CD14-positive monocyte (primary cell): ENCODE measurements around the gene PPP1R15A. TPM values are rescaled to one million over a fixed set of nuclear protein-coding genes. Genes with fewer than 3 reads are reported as not detected.
"Not testable (repeated sequence)": the region's sequence is repeated elsewhere in the genome, so short reads cannot be mapped to it uniquely, and the experiment has no call there.

Experiments used
- DNase-seq, 3 donors: peaks; one replicate each; pipeline ENCODE4 v3.0.0-alpha.2; 2011 to 2022
- H2AFZ ChIP-seq: 2 replicates; pipeline ENCODE4 v1.6.0; 2012; ENCODE audit warnings: mild to moderate bottlenecking, low read depth, low read length, inconsistent platforms; ENCODE audit not compliant: insufficient read depth, poor library complexity, severe bottlenecking
- H3K27ac ChIP-seq, 2 donors: 1 replicate in 1 of 2; 2 replicates in 1 of 2; pipeline ENCODE4 v1.5.1; 2012 to 2013; ENCODE audit warnings: low read length in 2 of 2, control low read depth in 1 of 2, inconsistent platforms in 1 of 2, low read depth in 1 of 2, mild to moderate bottlenecking in 1 of 2
- H3K27me3 ChIP-seq, 2 donors: one replicate each; pipeline versions ENCODE4 v1.6.0 to v1.6.1; 2011 to 2013; ENCODE audit warnings: low read length in 2 of 2; ENCODE audit not compliant: control insufficient read depth in 2 of 2, insufficient read depth in 2 of 2
- H3K36me3 ChIP-seq, 2 donors: replicated peaks in 1 of 2; 1 replicate in 1 of 2; 2 replicates in 1 of 2; pipeline versions ENCODE4 v1.5.1 to v1.6.1; 2012 to 2013; ENCODE audit warnings: low read length in 2 of 2, control low read depth in 1 of 2, inconsistent platforms in 1 of 2, mild to moderate bottlenecking in 1 of 2; ENCODE audit not compliant: insufficient read depth in 2 of 2, control insufficient read depth in 1 of 2
- H3K4me1 ChIP-seq, 2 donors: 1 replicate in 1 of 2; 2 replicates in 1 of 2; pipeline versions ENCODE4 v1.5.1 to v1.6.1; 2012 to 2013; ENCODE audit warnings: low read length in 2 of 2, control low read depth in 1 of 2, inconsistent platforms in 1 of 2, mild to moderate bottlenecking in 1 of 2, moderate library complexity in 1 of 2; ENCODE audit not compliant: insufficient read depth in 2 of 2, control insufficient read depth in 1 of 2
- H3K4me2 ChIP-seq: replicated peaks from 2 replicates; pipeline ENCODE3; 2012; ENCODE audit warnings: low read length, moderate library complexity, mild to moderate bottlenecking; ENCODE audit not compliant: poor library complexity, severe bottlenecking; ENCODE audit errors: extremely low read depth
- H3K4me3 ChIP-seq, 3 experiments: fragments of 200-600 bp in 1 of 3; sonication (generic) in 1 of 3; replicated peaks in 1 of 3; 1 replicate in 2 of 3; 2 replicates in 1 of 3; pipeline ENCODE4 v1.5.1; 2011 to 2013; ENCODE audit warnings: low read length in 3 of 3, mild to moderate bottlenecking in 3 of 3, control low read depth in 2 of 3, low read depth in 2 of 3, inconsistent platforms in 1 of 3, moderate library complexity in 1 of 3
- H3K79me2 ChIP-seq: 2 replicates; pipeline ENCODE4 v1.6.0; 2012; ENCODE audit warnings: mild to moderate bottlenecking, control low read depth, inconsistent platforms, low read length, moderate library complexity; ENCODE audit not compliant: insufficient read depth
- H3K9ac ChIP-seq: 2 replicates; pipeline ENCODE4 v1.6.0; 2017; ENCODE audit warnings: low read length, mild to moderate bottlenecking; ENCODE audit not compliant: insufficient read depth, poor library complexity, severe bottlenecking
- H3K9me3 ChIP-seq, 2 donors: replicated peaks in 1 of 2; 1 replicate in 1 of 2; 2 replicates in 1 of 2; pipeline versions ENCODE4 v1.5.1 to v1.6.1; 2012 to 2013; ENCODE audit warnings: low read length in 2 of 2, control low read depth in 1 of 2; ENCODE audit not compliant: control insufficient read depth in 1 of 2, insufficient read depth in 1 of 2
- H4K20me1 ChIP-seq: 2 replicates; pipeline ENCODE4 v1.6.0; 2012; ENCODE audit warnings: mild to moderate bottlenecking, low read length, control low read depth, moderate library complexity; ENCODE audit not compliant: insufficient read depth
- H3K27ac Mint-ChIP-seq, 7 donors: one replicate each; pipeline ENCODE4 v1.8.0; 2020; ENCODE audit warnings: mild to moderate bottlenecking in 7 of 7, mixed read lengths in 7 of 7, moderate library complexity in 6 of 7, inconsistent platforms in 2 of 7
- H3K27me3 Mint-ChIP-seq, 3 donors: one replicate each; pipeline ENCODE4 v1.8.0; 2021 to 2022; ENCODE audit warnings: low read depth in 3 of 3, mild to moderate bottlenecking in 3 of 3, mixed read lengths in 3 of 3, moderate library complexity in 3 of 3, inconsistent platforms in 1 of 3
- H3K36me3 Mint-ChIP-seq, 2 donors: one replicate each; pipeline ENCODE4 v1.8.0; 2020; ENCODE audit warnings: mixed read lengths in 2 of 2, inconsistent platforms in 1 of 2, mild to moderate bottlenecking in 1 of 2
- H3K4me1 Mint-ChIP-seq: one replicate; pipeline ENCODE4 v1.8.0; 2020; ENCODE audit warnings: mild to moderate bottlenecking, mixed read lengths
- H3K4me3 Mint-ChIP-seq, 2 donors: one replicate each; pipeline ENCODE4 v1.8.0; 2020; ENCODE audit warnings: mild to moderate bottlenecking in 2 of 2, mixed read lengths in 2 of 2, moderate library complexity in 1 of 2
- H3K9me3 Mint-ChIP-seq, 7 donors: one replicate each; pipeline ENCODE4 v1.8.0; 2020 to 2022; ENCODE audit warnings: mixed read lengths in 7 of 7, mild to moderate bottlenecking in 6 of 7, moderate library complexity in 6 of 7, inconsistent platforms in 2 of 7
- WGBS: methylation state at CpG from one replicate; pipeline ENCODE4 v1.1.5; 2013; ENCODE audit warnings: missing lambda C conversion rate; ENCODE audit not compliant: insufficient coverage; 5-methylcytosine and 5-hydroxymethylcytosine counted together
- intact Hi-C, 2 donors: fragments of 100-400 bp; cut with micrococcal nuclease; formaldehyde crosslinking; loops; one replicate each; pipeline versions ENCODE4 v1.15.0 to v1.15.1; 2023
- polyA plus RNA-seq, 3 donors: library from polyadenylated mRNA; depleted of rRNA in 1 of 3; unstranded in 2 of 3; stranded (reverse) in 1 of 3; fragments of 300-500 nt in 2 of 3; fragments of >200 nt in 1 of 3; fragmentation: Illumina TruSeq in 2 of 3; gene quantifications; 1 replicate in 2 of 3; 2 replicates in 1 of 3; pipeline ENCODE4 v1.2.3, GENCODE V29; 2012 to 2021
- TF ChIP-seq, protein P1 (sequence below): fragments of 200-600 bp; IDR thresholded peaks from one replicate; pipeline ENCODE4 v1.8.0; 2022; ENCODE audit warnings: antibody characterized with exemption, mild to moderate bottlenecking

The PPP1R15A gene
- polyA plus RNA-seq, 3 donors, result 127 to 745 (median 169) TPM

GRCh38 chr19:48845384-48845783 is 26.8 kb upstream of the PPP1R15A start:
- no peaks in the 10 kb centered on the region for H3K4me1 Mint-ChIP-seq
- WGBS, result 87% methylated on average over 4 of the region's 15 CpGs
- H4K20me1 ChIP-seq, result no peaks in the 10 kb centered on the region
- no peaks in the 10 kb centered on the region for H3K79me2 ChIP-seq
- no peak overlapping the region for H2AFZ ChIP-seq
- DNase-seq, result no peak
- H3K27me3 ChIP-seq, result no peaks in the 10 kb centered on the region
- no peaks in the 10 kb centered on the region for H3K36me3 ChIP-seq
- TF ChIP-seq, protein P1, sequence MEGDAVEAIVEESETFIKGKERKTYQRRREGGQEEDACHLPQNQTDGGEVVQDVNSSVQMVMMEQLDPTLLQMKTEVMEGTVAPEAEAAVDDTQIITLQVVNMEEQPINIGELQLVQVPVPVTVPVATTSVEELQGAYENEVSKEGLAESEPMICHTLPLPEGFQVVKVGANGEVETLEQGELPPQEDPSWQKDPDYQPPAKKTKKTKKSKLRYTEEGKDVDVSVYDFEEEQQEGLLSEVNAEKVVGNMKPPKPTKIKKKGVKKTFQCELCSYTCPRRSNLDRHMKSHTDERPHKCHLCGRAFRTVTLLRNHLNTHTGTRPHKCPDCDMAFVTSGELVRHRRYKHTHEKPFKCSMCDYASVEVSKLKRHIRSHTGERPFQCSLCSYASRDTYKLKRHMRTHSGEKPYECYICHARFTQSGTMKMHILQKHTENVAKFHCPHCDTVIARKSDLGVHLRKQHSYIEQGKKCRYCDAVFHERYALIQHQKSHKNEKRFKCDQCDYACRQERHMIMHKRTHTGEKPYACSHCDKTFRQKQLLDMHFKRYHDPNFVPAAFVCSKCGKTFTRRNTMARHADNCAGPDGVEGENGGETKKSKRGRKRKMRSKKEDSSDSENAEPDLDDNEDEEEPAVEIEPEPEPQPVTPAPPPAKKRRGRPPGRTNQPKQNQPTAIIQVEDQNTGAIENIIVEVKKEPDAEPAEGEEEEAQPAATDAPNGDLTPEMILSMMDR, result no peak
- no peak overlapping the region for H3K4me3 ChIP-seq
- H3K27me3 Mint-ChIP-seq, result peaks cover 2 to 3% (median 2%) of the 10 kb centered on the region in 3 donors
- no peaks in the 10 kb centered on the region for H3K9me3 ChIP-seq
- H3K9me3 Mint-ChIP-seq, result peaks cover 0 to 3% (median 0%) of the 10 kb centered on the region in 7 donors
- intact Hi-C loops, result no loop called here
- H3K9ac ChIP-seq, result no peak overlapping the region
- H3K4me2 ChIP-seq, result no peak overlapping the region
- H3K4me1 ChIP-seq, result no peaks in the 10 kb centered on the region
- H3K36me3 Mint-ChIP-seq, result no peaks in the 10 kb centered on the region
- H3K4me3 Mint-ChIP-seq, result no peak overlapping the region
- no peak overlapping the region for H3K27ac ChIP-seq
- H3K27ac Mint-ChIP-seq, result no peak overlapping the region

DNA sequence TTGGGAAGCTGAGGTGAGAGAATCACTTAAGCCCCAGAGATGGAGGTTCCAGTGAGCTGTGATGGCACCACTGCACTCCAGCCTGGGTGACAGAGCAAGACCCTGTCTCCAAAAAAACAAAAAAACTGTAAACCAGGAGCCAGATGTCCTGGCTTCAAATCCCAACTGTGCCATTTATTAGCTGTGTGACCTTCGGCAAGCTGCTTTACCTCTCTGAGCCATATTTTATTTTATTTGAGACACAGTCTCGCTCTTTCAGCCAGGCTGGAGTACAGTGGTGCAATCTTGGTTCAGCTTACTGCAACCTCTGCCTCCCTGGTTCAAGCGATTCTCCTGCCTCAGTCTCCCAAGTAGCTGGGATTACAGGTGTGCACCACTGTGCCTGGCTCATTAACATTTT is 25.6 kb upstream of the PPP1R15A start:
- not testable (repeated sequence) for H3K4me3 Mint-ChIP-seq

More for the DNA sequence above, 25.6 kb upstream of the PPP1R15A start:
- H3K4me1 Mint-ChIP-seq, H3K4me3 ChIP-seq, H2AFZ ChIP-seq, H3K36me3 Mint-ChIP-seq, H3K27me3 ChIP-seq, H3K36me3 ChIP-seq, H3K27me3 Mint-ChIP-seq, H3K27ac ChIP-seq, H3K79me2 ChIP-seq, H3K27ac Mint-ChIP-seq, H3K4me2 ChIP-seq, H3K9me3 ChIP-seq, H4K20me1 ChIP-seq, intact Hi-C loops, DNase-seq, H3K4me1 ChIP-seq, H3K9me3 Mint-ChIP-seq, H3K9ac ChIP-seq: not testable (repeated sequence)
- WGBS, result 83% methylated on average over 2 of the region's 3 CpGs
